GM18507 (cell line): ENCODE results near the gene GPRC5C.

Source experiments
- DNase-seq: peaks from one replicate; pipeline ENCODE4 v3.0.0; 2011; ENCODE audit warnings: low read depth; ENCODE audit not compliant: insufficient read length; ENCODE audit errors: extremely low spot score
- FAIRE-seq: peaks from 2 replicates; lab custom pipeline; 2011; peaks lifted over from hg19 to GRCh38; lab: Jason Lieb, UNC

The GPRC5C gene

DNA sequence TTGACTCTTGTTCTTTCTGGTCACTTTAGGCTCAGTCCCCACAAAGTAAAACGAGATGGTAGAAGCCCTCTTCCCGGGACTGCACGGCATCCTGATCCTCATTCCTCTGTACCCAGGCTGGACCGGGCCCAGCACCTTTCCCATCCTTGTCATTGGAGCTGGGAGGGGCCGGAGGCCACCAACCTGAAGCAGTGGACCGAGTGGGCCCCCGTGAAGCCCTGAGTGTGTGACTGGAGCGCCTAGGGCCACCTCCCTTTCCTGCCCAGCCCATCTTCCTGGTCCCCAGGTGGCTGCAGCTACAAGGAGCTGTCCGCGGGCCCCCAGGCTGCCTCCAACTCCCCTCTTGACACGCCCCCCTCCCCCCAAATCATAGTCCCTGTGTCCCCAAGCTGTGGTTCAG lies 17.4 kb downstream of the GPRC5C start:
- no peak for DNase-seq
- no peak for FAIRE-seq

DNA sequence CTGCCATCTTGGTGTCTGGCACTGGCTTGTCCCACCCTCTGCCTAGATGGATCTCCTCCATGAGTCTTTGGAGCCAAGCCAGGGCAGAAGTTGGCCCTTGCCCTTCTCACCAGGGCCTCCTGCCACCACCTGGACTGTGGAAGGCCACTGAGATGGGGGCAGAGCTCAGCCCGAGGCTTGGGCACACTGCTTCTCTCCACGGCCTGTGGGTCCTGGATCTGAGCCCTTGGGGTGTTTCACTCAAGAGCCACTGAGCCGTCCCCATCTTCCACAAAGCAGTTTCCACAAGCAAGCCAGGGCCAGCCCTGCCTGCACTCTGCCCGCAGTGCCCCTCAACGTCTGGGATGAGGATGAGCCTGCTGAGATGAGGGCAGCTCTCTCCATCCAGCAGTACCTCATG lies 17.9 kb downstream of the GPRC5C start:
- no peak for DNase-seq
- FAIRE-seq, result no peak

DNA sequence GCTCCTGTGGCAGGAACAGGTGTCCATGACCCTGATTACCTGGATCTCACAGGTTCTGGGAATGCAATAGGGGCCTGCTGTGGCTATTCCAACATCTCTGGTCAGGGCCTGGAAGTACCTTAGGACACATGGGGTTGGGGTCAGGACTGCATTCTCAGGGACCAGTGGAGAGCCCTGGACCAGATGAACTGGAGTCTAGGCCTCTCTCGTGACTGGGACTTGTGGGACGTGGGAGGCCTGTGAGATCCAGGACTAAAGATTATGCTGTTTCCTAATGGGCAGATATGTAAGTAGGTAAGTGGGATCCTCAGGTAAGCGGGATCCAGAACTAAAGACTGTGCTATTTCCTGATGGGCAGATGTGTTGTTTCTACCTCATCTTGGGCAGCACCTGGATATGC lies 18.3 kb downstream of the GPRC5C start:
- DNase-seq (no peak), FAIRE-seq (no peak)

DNA sequence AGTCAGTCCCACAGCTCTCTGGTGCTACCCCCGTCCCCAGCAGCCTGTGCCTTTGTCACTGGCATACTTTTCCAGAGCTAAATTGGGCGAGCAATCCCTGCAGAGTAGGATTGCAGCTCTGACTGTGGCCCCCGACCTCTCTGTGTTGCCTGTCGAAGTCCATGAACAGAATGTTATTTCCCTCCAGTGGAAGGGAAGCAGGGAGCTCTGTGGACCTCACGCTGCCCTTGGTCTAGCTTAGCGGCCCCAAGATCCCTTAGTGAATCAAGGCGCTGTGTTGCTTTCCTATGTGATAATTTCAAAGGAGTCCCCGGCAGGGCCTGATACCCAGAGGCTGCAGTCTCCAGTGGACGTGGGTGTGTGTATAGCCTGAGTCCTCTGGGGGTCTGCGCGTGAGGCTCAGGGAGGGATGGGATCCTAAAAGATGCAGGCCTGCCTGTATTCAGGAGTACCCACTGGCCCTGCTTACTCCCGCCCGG lies 19.1 kb downstream of the GPRC5C start:
- DNase-seq (no peak), FAIRE-seq (no peak)

DNA sequence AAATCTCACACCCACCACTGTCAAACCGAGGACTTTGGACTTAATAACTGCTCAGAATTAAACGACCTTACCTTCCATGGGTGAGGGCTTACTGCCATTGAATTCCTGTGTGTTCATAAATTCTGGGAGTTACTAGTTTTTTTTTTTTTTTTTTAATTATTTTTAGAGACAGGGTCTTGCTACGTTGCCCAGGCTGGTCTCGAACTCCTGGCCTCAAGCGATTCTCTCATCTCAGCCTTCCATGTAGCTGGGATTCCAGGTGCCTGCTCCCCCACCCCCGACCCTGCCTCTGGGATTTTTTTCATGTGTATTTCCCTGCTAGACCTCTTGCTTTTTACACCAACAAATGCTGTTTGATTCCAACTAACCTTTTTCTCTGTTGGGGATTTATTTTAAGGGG lies 19.7 kb downstream of the GPRC5C start:
- FAIRE-seq, result no peak
- no peak for DNase-seq

DNA sequence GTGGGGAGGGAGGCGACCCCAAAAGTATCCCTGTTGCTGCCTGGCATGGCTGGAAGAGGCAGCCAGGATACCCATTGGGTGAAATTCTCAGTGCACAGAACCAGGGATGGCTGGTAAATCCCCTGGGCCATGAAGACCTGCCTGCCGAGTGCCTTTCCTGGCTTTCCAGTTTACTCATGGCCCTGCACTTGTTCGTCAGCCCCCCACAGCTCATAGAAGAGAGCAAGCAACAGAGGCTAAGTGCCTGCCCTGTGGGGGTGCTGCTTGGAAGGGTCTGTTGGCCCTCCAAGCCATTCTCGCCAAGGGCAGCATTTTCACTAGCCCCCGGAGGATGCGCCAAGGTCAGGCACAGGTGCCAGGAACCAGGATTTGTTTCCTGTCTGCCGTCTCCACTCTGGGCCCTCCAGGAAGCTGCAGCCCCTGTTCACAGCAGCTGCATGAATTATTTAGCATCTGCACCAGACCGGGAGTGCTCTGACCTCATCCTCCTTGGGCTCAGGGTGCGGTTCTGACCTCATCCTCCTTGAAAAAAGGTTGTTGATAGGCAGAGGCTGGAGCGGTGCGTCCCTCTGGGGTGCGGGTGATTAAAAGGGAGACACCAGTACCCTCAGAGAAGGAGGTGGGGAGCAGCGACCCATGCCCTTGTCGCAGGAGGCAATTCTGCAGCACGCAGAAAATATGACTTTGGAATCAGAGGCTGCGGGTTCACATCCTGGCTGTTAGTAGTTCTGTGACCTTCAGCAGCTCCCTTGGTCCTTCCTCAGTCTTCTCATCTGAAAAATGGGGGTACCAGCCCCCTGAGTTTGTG lies 20.3 kb downstream of the GPRC5C start:
- FAIRE-seq, result no peak
- DNase-seq, result no peak

DNA sequence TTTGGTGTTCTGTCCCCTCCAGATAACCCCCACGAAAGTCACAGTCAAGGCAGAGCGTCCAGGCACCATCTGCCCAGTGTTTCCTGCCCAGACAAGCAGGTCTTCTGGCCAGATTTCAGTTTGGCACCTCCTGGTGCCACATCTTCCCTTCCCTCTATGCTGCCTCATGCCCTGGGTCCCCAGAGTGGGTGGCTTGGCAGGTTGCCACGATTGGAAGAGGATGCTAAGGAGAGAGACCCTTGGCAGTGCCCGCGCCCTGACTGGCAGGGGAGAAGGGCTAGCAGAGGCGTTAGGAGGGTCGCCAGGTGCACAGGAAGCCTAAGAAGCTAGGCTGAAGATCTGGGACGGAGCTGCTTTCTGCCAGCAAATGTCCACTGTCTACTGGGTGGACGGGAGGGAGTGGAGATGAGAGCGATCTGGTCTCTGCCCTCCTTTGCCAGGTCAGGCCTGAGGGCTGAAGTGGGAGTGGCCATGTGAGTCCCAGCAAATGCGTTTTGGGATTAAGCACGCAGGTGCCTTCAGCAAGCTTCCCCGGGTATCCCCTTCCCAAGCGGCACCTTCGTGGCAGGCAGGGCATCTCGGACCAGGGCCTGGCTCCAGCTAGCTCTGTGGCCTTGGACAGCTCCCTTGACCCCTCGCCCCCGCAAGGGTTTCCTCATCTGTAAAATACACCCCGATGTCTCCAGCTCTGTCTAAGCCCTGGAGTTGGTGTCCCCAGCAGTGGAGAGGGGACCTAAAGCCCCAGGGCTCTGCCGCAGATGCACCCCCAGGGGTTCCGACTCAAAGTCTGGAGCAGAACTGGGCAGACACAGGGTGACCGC lies 21.2 kb downstream of the GPRC5C start:
- FAIRE-seq (no peak), DNase-seq (no peak)

DNA sequence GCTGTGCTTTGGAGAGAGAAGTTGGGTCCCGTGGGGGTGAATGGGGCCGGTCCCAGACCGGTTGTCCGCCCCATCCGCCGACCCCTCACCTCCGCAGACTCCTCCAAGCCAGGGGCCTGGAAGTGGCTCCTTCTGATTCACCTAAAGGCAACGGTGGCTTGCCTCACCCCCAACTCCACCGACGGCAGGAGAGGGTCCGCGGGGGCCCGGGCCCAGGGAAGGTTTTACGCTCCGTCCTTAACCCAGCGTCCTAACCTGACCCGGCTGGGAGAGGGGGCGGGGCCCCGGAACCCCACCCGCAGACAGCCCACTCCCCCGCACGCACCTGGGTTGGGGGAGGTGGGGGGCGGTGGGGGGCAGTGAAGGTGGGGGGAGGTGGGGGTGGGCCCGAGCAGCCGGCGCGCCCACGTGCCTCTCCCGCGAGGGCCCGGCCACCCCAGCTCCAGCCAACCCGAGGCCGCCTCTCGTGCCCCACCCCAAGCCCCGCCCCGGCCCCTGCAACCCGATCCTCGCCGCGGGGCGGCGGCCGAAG lies 21.8 kb downstream of the GPRC5C start:
- no peak for FAIRE-seq
- DNase-seq, result peak; percentile 89

DNA sequence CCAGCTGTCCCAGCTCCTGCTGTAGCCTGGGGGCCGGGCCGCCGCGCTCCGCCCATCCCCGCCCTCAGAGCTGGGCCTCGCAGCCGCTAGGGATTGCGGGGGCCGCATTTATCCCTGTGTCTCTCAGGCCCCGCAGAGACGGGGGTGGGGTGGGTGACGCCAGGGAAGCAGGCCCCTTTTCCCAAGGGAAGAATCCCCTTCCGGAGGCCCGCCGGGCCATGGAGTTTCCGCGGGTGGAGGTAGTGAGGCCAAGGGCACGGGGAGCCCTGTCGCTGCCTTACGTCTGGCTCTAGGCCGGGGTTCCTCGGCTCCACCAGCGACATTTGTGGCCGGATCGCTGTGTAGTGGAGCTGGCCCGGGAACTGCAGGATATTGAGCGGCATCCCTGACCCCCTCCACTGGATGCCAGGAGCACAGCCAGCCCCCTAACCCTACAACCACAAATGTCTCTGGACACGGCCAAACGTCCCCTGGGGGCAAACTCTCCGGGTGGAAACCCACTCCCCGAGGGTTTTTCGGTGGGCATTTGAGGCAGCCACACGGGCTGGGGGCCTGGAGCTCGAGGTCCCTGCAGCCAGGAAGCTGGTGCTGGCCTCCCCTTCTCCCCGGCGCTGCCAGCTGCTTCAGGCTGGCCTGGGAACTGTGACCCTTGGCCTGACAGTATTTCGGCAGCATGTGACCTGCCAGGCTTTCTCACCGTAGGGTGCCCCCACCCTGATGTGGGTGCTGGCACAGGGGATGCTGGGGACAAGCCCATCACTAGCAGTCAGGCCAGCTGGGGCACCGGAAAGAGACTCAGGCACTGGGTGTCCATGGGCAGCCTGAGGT lies 22.5 kb downstream of the GPRC5C start:
- DNase-seq, result no peak
- FAIRE-seq, result peak; percentile 73

DNA sequence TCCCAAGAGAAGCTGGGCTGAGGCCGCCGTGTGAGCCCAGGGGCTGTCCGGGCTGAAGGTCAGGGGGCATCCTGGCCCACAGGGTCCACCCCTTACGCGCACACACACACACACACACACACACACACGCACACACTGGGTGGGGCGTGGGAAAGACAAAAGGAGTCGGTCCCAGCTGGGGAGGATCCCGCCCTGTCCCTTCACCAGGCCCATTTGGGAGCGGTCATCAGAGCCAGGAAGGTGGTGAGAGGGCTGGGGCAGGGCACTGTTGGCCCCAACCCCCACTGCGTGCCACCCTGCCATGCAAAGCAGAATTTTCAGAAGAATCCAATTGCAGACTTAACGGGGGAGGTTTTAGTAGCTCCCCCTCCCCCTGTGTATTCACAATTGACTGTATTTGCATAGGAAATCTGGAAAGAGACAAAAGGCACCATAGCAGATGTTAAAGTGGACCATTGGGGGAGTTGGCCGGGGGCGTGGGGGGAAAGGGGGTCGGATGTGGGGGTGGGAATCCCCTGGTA lies 23.2 kb downstream of the GPRC5C start:
- DNase-seq (no peak), FAIRE-seq (no peak)

DNA sequence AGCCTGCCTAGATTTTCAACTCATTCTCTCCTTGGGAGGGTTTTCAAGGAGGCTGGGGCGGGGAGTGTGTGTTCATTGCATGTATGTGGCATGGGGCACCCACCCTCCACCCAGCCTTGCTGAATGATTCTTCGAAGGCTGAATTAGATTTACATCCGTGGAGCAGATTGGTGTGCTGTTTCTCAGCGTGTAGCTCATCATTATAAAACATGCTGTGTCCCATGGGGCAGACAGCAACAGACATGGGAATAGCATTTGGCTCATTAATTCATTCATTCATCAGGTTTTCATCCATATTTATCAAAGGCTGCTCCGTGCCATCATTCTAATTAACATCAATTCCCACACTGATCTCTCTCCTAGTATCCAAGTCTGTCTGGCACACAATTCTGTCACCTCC lies 23.9 kb downstream of the GPRC5C start:
- DNase-seq (no peak), FAIRE-seq (no peak)

DNA sequence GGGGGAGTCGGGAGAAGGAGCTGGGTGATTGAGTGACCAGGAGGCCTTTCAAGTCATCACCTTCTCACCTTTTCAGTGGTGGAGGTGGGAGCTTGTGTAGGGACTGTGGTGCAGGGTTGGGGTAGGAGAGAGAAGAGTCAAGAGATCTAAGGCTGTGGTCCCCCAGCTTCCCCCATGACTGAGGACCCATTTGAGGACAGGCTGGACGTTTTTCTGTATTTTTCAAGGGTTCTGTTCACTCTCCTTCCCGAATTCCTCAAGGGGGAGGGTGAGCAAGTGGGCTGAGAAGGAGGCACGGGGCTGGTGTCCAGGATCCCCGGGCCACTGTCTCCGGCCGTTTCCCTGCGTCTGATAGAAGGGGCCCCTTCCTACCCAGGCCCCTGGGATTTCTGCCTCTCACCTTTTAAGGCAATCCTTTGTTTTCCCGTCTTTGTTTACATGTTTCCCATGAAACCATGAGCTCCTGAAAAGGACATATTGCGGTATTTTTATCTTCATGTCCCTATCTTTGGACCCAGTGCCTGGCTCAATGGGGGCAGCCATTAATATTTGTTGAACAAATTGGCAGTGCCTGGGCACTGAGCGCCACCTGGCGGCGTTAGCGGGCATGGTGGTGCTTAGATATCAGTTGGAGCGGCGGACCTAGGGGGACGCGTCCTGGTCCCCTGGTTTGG lies 25.4 kb downstream of the GPRC5C start:
- DNase-seq (no peak), FAIRE-seq (peak; percentile 86)

DNA sequence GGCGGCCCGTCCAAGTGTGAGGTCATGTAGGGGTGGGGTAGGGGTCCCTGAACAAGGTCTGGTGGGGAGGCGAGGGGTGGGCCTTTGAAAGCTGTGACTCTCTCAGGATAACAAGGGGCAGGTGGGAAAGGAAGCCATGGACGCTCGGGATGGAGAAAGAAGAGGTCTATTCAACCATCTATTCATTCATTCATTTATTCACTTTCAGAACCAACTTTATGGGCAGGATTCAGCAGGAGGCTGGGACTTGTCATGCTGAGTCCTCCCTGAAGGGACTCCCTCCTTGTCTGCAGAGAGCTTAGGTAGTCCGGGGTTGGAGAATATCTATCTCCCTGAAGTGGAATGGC lies 25.9 kb downstream of the GPRC5C start:
- DNase-seq (no peak), FAIRE-seq (no peak)

DNA sequence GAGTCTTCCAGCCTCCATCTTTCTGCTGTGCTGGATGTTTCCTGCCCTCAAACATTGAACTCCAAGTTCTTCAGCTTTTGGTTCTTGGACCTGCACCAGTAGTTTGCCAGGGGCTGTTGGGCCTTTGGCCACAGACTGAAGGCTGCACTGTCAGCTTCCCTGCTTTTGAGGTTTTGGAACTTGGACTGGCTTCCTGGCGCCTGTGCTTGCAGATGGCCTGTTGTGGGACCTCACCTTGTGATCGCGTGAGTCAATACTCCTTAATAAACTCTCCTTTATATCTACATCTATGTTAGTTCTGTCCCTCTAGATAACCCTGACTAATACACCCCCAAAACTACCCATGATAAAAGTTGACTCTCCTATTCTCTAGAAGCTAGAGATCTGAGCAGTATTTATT lies 26.9 kb downstream of the GPRC5C start:
- FAIRE-seq (no peak), DNase-seq (no peak)

DNA sequence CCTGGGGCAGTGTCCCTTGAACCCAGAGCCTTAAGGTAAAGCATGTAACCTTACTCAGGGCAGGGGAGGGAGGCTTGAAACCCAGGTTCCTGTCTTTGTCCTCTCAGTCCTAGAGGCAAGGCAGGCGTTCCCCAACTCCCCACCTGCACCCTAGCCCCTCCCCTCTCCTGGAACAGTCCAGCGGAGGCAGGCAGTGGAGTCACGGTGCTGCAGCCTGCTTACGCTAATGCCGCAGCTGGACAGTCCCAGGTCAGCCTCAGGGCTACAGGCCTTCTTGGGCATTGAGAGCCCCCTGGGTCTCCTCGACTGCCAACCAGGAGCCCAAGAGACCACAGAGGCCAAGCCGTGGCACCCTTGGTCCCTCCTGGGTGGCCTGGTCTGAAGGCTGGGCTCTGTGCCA lies 27.7 kb downstream of the GPRC5C start:
- DNase-seq, result no peak
- FAIRE-seq, result no peak

DNA sequence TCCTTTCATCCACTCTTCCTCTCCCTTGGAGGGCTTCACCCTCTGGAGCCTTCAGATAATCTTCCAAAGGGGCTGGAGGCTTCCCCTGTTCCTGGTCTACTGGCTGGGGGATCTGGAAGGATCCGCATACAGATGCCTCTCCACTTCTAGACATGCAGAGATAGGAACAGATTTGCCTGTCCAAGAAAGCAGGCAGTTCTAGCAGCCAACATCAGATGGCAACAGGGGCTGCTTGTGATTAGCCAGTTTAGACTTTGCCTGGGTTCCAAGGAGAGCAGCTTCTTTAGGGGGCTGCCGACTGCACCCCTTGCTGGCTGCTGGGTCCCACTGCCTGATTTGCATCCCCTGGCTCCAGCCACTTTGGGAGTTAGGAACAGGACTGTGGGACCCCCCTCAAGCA lies 28.4 kb downstream of the GPRC5C start:
- FAIRE-seq (no peak), DNase-seq (no peak)

DNA sequence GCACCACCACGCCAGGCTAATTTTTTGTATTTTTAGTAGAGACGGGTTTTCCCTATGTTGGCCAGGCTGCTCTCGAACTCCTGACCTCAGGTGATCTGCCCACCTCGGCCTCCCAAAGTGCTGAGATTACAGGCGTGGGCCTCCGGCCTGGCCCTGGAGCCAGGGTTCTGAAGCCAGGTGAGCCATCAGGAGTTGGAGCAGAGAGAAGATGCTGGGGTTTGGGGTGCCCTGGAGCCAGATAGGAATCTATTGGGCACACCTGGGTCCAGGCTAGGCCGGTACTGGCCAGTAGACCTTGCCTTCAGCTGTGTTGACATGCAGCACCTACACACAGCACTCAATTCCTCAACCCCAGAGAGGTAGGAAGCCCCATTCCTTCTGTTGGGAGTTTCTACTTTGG lies 29.1 kb downstream of the GPRC5C start:
- DNase-seq (no peak), FAIRE-seq (no peak)

DNA sequence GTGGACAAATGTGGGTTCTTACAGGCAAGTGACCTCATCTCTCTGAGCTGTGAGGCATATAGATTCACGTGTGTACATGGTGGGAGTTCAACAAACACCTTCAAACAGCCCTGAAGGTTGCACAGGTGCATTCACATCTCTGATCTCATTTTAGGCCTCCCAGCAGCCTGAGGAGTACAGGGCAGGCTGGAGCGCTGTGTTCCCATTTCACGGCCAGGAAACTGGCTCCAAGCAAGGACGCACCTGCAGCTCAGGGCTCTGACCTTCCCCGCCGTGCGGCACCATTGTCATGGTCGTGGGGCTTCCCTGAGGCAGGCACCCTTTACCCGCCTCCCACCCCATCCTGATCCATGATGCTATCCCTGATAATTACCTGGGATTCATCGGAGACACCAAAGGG lies 29.7 kb downstream of the GPRC5C start:
- no peak for FAIRE-seq
- DNase-seq, result no peak

DNA sequence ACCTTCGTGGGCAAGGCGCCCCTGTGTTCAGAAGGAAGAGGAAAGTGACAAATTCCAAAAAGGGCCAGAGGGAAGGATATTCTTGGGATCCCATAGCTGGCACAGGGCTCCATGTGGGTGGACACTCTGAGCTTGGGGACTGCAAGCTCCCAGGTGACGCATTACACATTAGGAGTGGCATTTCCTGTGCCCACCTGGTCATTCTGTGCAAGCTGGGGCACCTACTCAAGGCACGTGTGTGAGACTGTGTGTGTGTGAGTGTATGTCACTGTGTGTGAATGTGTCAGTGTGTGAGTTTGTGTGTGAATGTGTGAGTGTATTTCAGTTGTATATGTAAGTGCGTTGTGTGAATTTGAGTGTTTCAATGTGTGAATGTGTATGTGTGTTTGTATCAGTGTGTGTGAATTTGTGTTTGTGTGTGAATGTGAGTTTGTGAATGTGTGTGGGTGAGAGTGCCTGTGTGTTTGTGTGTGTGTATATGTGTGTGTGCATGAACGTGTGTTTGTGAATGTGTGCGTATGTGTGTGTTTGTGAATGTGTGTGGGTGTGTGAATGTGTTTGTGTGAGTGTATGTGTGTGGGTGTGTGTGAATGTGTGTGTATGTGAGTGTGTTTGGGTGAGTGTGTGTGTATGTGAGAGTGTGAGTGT lies 33.0 kb downstream of the GPRC5C start:
- FAIRE-seq (peak; percentile 70), DNase-seq (no peak)
